Kidney (tissue), 14 donors: ENCODE results near the gene ENTREP1. TPM values are rescaled to one million over a fixed set of nuclear protein-coding genes. Genes with fewer than 3 reads are reported as not detected.

Source experiments
- DNase-seq, 5 donors: peaks; one replicate each; pipeline ENCODE4 v3.0.0-alpha.2; 2013 to 2020
- FAIRE-seq: peaks from 2 replicates; lab custom pipeline; 2012; peaks lifted over from hg19 to GRCh38; lab: Jason Lieb, UNC
- H3K27ac ChIP-seq, 2 donors: one replicate each; pipeline ENCODE4 v1.7.0; 2013; ENCODE audit warnings: low read depth in 2 of 2, low read length in 2 of 2, inconsistent platforms in 1 of 2
- H3K27me3 ChIP-seq: one replicate; pipeline ENCODE4 v1.7.1; 2013; ENCODE audit warnings: low read length, inconsistent platforms; ENCODE audit not compliant: control insufficient read depth, insufficient read depth
- H3K36me3 ChIP-seq, 3 donors: one replicate each; pipeline versions ENCODE4 v1.7.0 to v1.7.1; 2013; ENCODE audit warnings: low read length in 3 of 3, control low read depth in 1 of 3, inconsistent platforms in 1 of 3; ENCODE audit not compliant: insufficient read depth in 3 of 3, control insufficient read depth in 2 of 3
- H3K4me1 ChIP-seq, 3 donors: one replicate each; pipeline versions ENCODE4 v1.7.0 to v1.7.1; 2013; ENCODE audit warnings: low read length in 3 of 3, inconsistent platforms in 1 of 3, low read depth in 1 of 3; ENCODE audit not compliant: control insufficient read depth in 2 of 3, insufficient read depth in 2 of 3
- H3K4me3 ChIP-seq, 3 donors: one replicate each; pipeline versions ENCODE4 v1.7.0 to v1.8.1; 2013; ENCODE audit warnings: low read length in 3 of 3, control low read depth in 1 of 3, inconsistent platforms in 1 of 3
- H3K9ac ChIP-seq, 3 donors: one replicate each; pipeline versions ENCODE4 v1.7.0 to v1.7.1; 2013; ENCODE audit warnings: low read length in 3 of 3, control low read depth in 1 of 3, inconsistent platforms in 1 of 3
- H3K9me3 ChIP-seq, 3 donors: one replicate each; pipeline versions ENCODE4 v1.7.0 to v1.7.1; 2013; ENCODE audit warnings: low read length in 3 of 3, control low read depth in 1 of 3, inconsistent platforms in 1 of 3; ENCODE audit not compliant: control insufficient read depth in 2 of 3, insufficient read depth in 1 of 3
- CTCF ChIP-seq: IDR thresholded peaks from 3 replicates; pipeline ENCODE4 v1.5.1; 2012; ENCODE audit warnings: mild to moderate bottlenecking, moderate library complexity, borderline replicate concordance; ENCODE audit not compliant: insufficient read depth; ENCODE audit errors: extremely low read depth
- intact Hi-C: fragments of 100-400 bp; cut with DNase I; formaldehyde crosslinking; loops from one replicate; pipeline ENCODE4 v1.11.1; 2022
- polyA plus RNA-seq: library from polyadenylated mRNA; stranded (reverse); fragments of 350-450 nt; fragmentation: Illumina TruSeq; extraction: RNeasy Lipid Tissue Mini Kit (QIAGEN cat#74804); gene quantifications from one replicate; pipeline ENCODE4 v1.2.3, GENCODE V29; 2014; ENCODE audit warnings: low read depth, low replicate concordance; ENCODE audit not compliant: insufficient read depth
- total RNA-seq: library from RNA; stranded (reverse); fragmentation: NEBNext Ultra II Directional; extraction: Animal tissue kit (Norgen Biotek cat#: 25700); gene quantifications from one replicate; pipeline ENCODE4 v1.2.1, GENCODE V29; 2021
- donor health status: control.
- donor health status: control.
- donor health status: control.
- donor health status: control.
- donor health status: control.
- donor health status: DM: yes; HTN: yes; CAD: no.
- donor health status: Normal renal cell carcinoma (clear cell type).

The ENTREP1 gene
- total and polyA plus RNA-seq, 2 donors from 2014 or later = 7.5 to 8.6 TPM

DNA sequence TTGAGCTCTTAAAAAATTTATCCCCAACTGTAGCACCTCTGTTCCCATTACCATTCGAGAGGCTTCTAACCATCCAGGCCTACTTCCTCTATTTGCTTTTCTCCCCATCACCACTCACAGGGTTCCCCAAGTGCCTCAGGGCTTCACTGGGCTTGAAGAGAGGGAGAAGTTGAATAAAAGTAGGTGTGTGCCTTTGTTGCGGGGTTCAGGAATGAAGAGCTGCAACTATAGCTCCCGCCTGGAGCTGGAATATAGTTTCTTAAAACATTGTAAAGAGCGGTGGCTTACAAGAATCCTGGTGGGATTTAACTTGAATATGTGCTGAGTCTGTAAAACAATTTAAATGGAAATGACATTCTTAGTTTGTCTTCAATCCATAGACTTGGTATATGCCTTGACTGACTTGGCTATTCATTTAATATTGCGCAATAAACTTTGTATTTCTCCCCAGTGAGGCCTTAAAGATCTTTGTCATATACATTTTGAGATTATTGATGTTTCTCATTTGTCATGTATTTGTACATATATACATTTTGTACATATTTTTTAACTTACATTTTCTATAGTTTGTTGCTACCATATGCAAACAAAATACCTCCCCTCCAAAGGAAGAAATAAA, 7.2 kb downstream of the ENTREP1 start:
- no peak for TF ChIP-seq CTCF
- Histone ChIP-seq H3K27me3 (no peaks in the 10 kb centered on the region), H3K36me3 (no peaks in the 10 kb centered on the region), H3K9me3 (no peaks in the 10 kb centered on the region), H3K27ac (no peak overlapping the region), H3K4me1 (no peaks in the 10 kb centered on the region), H3K9ac (no peak overlapping the region), H3K4me3 (no peak overlapping the region)
- DNase-seq (no peak), FAIRE-seq (no peak)
- intact Hi-C loops = no loop called here

GRCh38 chr9:69333716-69334115, 8.7 kb downstream of the ENTREP1 start:
- Histone ChIP-seq H3K27ac (no peak overlapping the region), H3K4me3 (no peak overlapping the region), H3K4me1 (no peaks in the 10 kb centered on the region), H3K36me3 (no peaks in the 10 kb centered on the region), H3K27me3 (no peaks in the 10 kb centered on the region), H3K9me3 (no peaks in the 10 kb centered on the region), H3K9ac (no peak overlapping the region)
- FAIRE-seq (no peak), DNase-seq (no peak)
- intact Hi-C loops = no loop called here
- no peak for TF ChIP-seq CTCF

DNA sequence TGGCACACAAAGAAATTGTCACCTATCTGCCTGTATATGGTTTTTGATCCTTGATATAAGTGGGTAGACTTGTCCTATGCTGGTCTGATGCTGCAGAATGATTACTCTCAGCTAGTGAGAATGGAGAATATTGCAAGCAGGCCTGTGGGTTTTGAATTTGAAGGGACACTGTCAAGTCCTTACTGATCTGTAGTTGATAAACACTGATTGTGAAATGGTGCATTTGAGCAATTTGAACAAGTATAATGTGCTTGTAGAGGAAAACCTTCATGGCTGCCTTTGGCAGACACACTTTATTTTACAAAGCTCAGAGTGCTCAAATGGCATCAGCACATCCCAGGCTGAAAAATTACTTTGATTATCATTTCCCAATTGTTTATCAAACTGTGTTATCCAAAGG, 9.3 kb downstream of the ENTREP1 start:
- H3K36me3 ChIP-seq = no peaks in the 10 kb centered on the region
- DNase-seq (no peak), FAIRE-seq (no peak)
- no peak for TF ChIP-seq CTCF
- no peak overlapping the region for H3K27ac ChIP-seq
- intact Hi-C loops = no loop called here
- no peak overlapping the region for H3K4me3 ChIP-seq
- H3K9me3 ChIP-seq = no peaks in the 10 kb centered on the region
- no peak overlapping the region for H3K9ac ChIP-seq
- no peaks in the 10 kb centered on the region for H3K4me1 ChIP-seq
- H3K27me3 ChIP-seq = no peaks in the 10 kb centered on the region

- FAIRE-seq = no peak
- no peak for DNase-seq
- no peaks in the 10 kb centered on the region for H3K27me3 ChIP-seq
- no peaks in the 10 kb centered on the region for H3K36me3 ChIP-seq
- no peak overlapping the region for H3K27ac ChIP-seq
- H3K9me3 ChIP-seq = no peaks in the 10 kb centered on the region
- H3K4me1 ChIP-seq = no peaks in the 10 kb centered on the region
- no peak overlapping the region for H3K4me3 ChIP-seq
- H3K9ac ChIP-seq = no peak overlapping the region
- no peak for TF ChIP-seq CTCF
- intact Hi-C loops = no loop called here
Observed at GRCh38 chr9:69339620-69340019, 14.6 kb downstream of the ENTREP1 start.
